ENCODE measurements around the gene MAS1. TPM values are rescaled to one million over a fixed set of nuclear protein-coding genes. Genes with fewer than 3 reads are reported as not detected.
A peak's percentile ranks its signal among the peaks of the same experiment; 100 is the strongest.

MAS1 gene
- polyA plus RNA-seq, 1 of the 3 experiments (the other 2 are of a cell fraction): not detected

GRCh38 chr6:159886270-159886669, 4.5 kb upstream of the MAS1 start (continued):
- TF ChIP-seq SIN3A (IDR thresholded peaks at IDR 0.05; ENCODE audit: borderline replicate concordance, low read depth, low read length): no peak
- no peak for TF ChIP-seq TAF1 (IDR thresholded peaks at IDR 0.05; ENCODE audit: borderline replicate concordance, low read depth, low read length)
- no peak for TF ChIP-seq FOXJ3 (CRISPR knock-in tag; IDR thresholded peaks at IDR 0.05)
- TF ChIP-seq MEF2A (IDR thresholded peaks at IDR 0.05; ENCODE audit: borderline replicate concordance, low read depth): no peak
- TF ChIP-seq IRF3 (IDR thresholded peaks at IDR 0.05; ENCODE audit: low read depth, low read length): no peak

- H3K4me1 ChIP-seq (ENCODE audit: control insufficient read depth in 1 of 2, insufficient read depth in 2 of 2, low read depth in 1 of 2, low read length in 1 of 2): peaks cover 0 to 5% of the 10 kb centered on the region in 2 experiments; a peak in 1 of 4 replicates
- H3K36me3 ChIP-seq (replicated peaks in 1 of 2; ENCODE audit: control insufficient read depth in 1 of 2, insufficient read depth in 2 of 2, low read length in 1 of 2): no peaks in the 10 kb centered on the region
- CTCF ChIA-PET: no interaction called here
- H3K79me2 ChIP-seq (ENCODE audit: insufficient read depth): no peaks in the 10 kb centered on the region
- no peak overlapping the region for H3K4me2 ChIP-seq
- peaks cover 43% of the 10 kb centered on the region; the same call in 1 of the 2 replicates for H3K27me3 ChIP-seq (ENCODE audit: insufficient read depth)
- no peak overlapping the region for H3K4me3 ChIP-seq (ENCODE audit: low read depth in 2 of 2, low read length in 1 of 2)
- POLR2A ChIA-PET: no interaction called here
- TF ChIP-seq NFIC (IDR thresholded peaks at IDR 0.05; ENCODE audit: borderline replicate concordance) (no peak), TAF1 (IDR thresholded peaks at IDR 0.05; ENCODE audit: borderline replicate concordance, low read depth, low read length) (no peak), IRF3 (IDR thresholded peaks at IDR 0.05; ENCODE audit: low read depth, low read length) (no peak), RXRA (IDR thresholded peaks at IDR 0.05; ENCODE audit: borderline replicate concordance, low read depth) (no peak), USF1 (IDR thresholded peaks at IDR 0.05; ENCODE audit: borderline replicate concordance, low read depth) (no peak)
- 7% methylated on average over 7 of the region's 7 CpGs for WGBS (ENCODE audit: low lambda C conversion rate)
- H4K20me1 ChIP-seq (ENCODE audit: insufficient read depth): no peaks in the 10 kb centered on the region
- no peak overlapping the region for H3K27ac ChIP-seq (ENCODE audit: low read depth in 2 of 2, low read length in 1 of 2)
- H3K9me2 ChIP-seq: no peaks in the 10 kb centered on the region
- no peak overlapping the region for H2AFZ ChIP-seq (ENCODE audit: low read depth)
- no peak overlapping the region for H3K9ac ChIP-seq
- no peaks in the 10 kb centered on the region for H3F3A ChIP-seq (replicated peaks; ENCODE audit: insufficient read depth)
- H3K9me3 ChIP-seq: no peaks in the 10 kb centered on the region
- peak; percentile 42 for DNase-seq
Measured at GRCh38 chr6:159887146-159887545, 3.6 kb upstream of the MAS1 start.

- no peaks in the 10 kb centered on the region for H3K36me3 ChIP-seq (replicated peaks in 1 of 2; ENCODE audit: control insufficient read depth in 1 of 2, insufficient read depth in 2 of 2, low read length in 1 of 2)
- 47% methylated on average over 4 of the region's 6 CpGs for WGBS (ENCODE audit: low lambda C conversion rate)
- CTCF ChIA-PET: no interaction called here
- H3K9ac ChIP-seq: no peak overlapping the region
- H3K9me3 ChIP-seq: no peaks in the 10 kb centered on the region
- H3K4me2 ChIP-seq: no peak overlapping the region
- H3K27ac ChIP-seq (ENCODE audit: low read depth in 2 of 2, low read length in 1 of 2): no peak overlapping the region
- peaks cover 0 to 5% of the 10 kb centered on the region in 2 experiments; a peak in 1 of 4 replicates for H3K4me1 ChIP-seq (ENCODE audit: control insufficient read depth in 1 of 2, insufficient read depth in 2 of 2, low read depth in 1 of 2, low read length in 1 of 2)
- DNase-seq: no peak
- no peak overlapping the region for H3K4me3 ChIP-seq (ENCODE audit: low read depth in 2 of 2, low read length in 1 of 2)
- no peak overlapping the region for H2AFZ ChIP-seq (ENCODE audit: low read depth)
- H4K20me1 ChIP-seq (ENCODE audit: insufficient read depth): no peaks in the 10 kb centered on the region
- H3F3A ChIP-seq (replicated peaks; ENCODE audit: insufficient read depth): no peaks in the 10 kb centered on the region
- POLR2A ChIA-PET: no interaction called here
- no peaks in the 10 kb centered on the region for H3K9me2 ChIP-seq
- peaks cover 43% of the 10 kb centered on the region; the same call in 1 of the 2 replicates for H3K27me3 ChIP-seq (ENCODE audit: insufficient read depth)
- H3K79me2 ChIP-seq (ENCODE audit: insufficient read depth): no peaks in the 10 kb centered on the region
- TF ChIP-seq GATA2 (CRISPR knock-in tag; IDR thresholded peaks at IDR 0.05) (no peak), EP300 (IDR thresholded peaks at IDR 0.05; ENCODE audit: borderline replicate concordance in 1 of 2, low read depth in 1 of 2, low read length in 1 of 2) (no peak), ELF1 (IDR thresholded peaks at IDR 0.05) (no peak), SIN3A (IDR thresholded peaks at IDR 0.05; ENCODE audit: borderline replicate concordance, low read depth, low read length) (no peak), USF1 (IDR thresholded peaks at IDR 0.05; ENCODE audit: borderline replicate concordance, low read depth) (no peak), RAD21 (IDR thresholded peaks at IDR 0.05; ENCODE audit: low read length) (no peak), TAF1 (IDR thresholded peaks at IDR 0.05; ENCODE audit: borderline replicate concordance, low read depth, low read length) (no peak), USF2 (IDR thresholded peaks at IDR 0.05; ENCODE audit: borderline replicate concordance, low read depth, low read length) (no peak), EZH2phosphoT487 (IDR thresholded peaks at IDR 0.05; ENCODE audit: borderline replicate concordance, low read depth) (no peak), JUND (IDR thresholded peaks at IDR 0.05) (no peak), NRF1 (IDR thresholded peaks at IDR 0.05; ENCODE audit: low read depth, low read length) (no peak), FOXJ3 (CRISPR knock-in tag; IDR thresholded peaks at IDR 0.05) (no peak), PBX3 (IDR thresholded peaks at IDR 0.05) (no peak), CHD2 (IDR thresholded peaks at IDR 0.05; ENCODE audit: low read length, partially characterized antibody) (no peak)
Measured at GRCh38 chr6:159887761-159888160, 3.0 kb upstream of the MAS1 start.
